Measurements from ENCODE around the gene SSUH2. TPM values are rescaled to one million over a fixed set of nuclear protein-coding genes. Genes with fewer than 3 reads are reported as not detected.
A peak's percentile ranks its signal among the peaks of the same experiment; 100 is the strongest.
"Not testable (repeated sequence)": the region's sequence is repeated elsewhere in the genome, so short reads cannot be mapped to it uniquely, and the experiment has no call there.

The SSUH2 gene
- total and polyA plus RNA-seq, 2 of the 4 experiments (the other 2 are of a cell fraction) = 0.10 TPM; not detected in 1

- no peak for TF ChIP-seq RCOR1 (IDR thresholded peaks at IDR 0.05; ENCODE audit: insufficient replicate concordance, low read length)
Observed at GRCh38 chr3:8644748-8645390, at the start of gene SSUH2 (continued).

DNA sequence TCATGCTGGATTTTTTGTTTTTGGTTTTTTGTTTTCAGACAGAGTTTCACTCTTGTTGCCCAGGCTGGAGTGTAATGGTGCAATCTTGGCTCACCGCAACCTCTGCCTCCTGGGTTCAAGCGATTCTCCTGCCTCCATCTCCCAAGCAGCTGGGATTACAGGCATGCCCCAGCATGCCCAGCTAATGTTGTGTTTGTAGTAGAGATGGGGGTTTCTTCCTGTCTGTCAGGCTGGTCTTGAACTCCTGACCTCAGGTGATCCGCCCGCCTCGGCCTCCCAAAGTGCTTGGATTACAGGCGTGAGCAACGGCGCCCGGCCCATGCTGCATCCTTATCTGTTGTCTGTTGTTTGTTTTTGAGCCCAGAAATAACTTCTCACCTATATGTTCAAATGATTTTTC, 46.7 kb upstream of the SSUH2 start:
- H3K4me3 ChIP-seq (ENCODE audit: insufficient read depth, low read depth, low read length); CTCF ChIA-PET; POLR2A ChIA-PET (ENCODE audit: unreplicated experiment); H4K20me1 ChIP-seq (ENCODE audit: insufficient read depth, low read length); in situ Hi-C loops (cut with MboI; ENCODE audit: low sequenced_read_pairs); H2AK5ac ChIP-seq (ENCODE audit: low read depth, low read length); H3K4me2 ChIP-seq (ENCODE audit: low read depth, low read length); H3K18ac ChIP-seq (ENCODE audit: low read depth, low read length); H4K91ac ChIP-seq (ENCODE audit: insufficient read depth, low read depth, low read length); intact Hi-C loops (cut with micrococcal nuclease); H3K56ac ChIP-seq (ENCODE audit: extremely low read depth, insufficient read depth, low read length); H3K4me1 ChIP-seq (ENCODE audit: control insufficient read depth, insufficient read depth, low read length); H3K14ac ChIP-seq (replicated peaks; ENCODE audit: low read depth, low read length); H3K79me1 ChIP-seq (ENCODE audit: low read depth in 1 of 2, low read length in 2 of 2); H2BK5ac ChIP-seq (ENCODE audit: low read depth, low read length, poor library complexity, severe bottlenecking); H3K27me3 ChIP-seq (ENCODE audit: control insufficient read depth, insufficient read depth, low read length); H3K27ac ChIP-seq (ENCODE audit: insufficient read depth, low read length); H3K9me3 ChIP-seq (ENCODE audit: control insufficient read depth, insufficient read depth, low read length); H3K4ac ChIP-seq (ENCODE audit: low read depth, low read length); dilution Hi-C loops (cut with HindIII; ENCODE audit: low sequenced_read_pairs, unreplicated experiment); H3K9me1 ChIP-seq (ENCODE audit: insufficient read depth, low read length); H2BK120ac ChIP-seq (ENCODE audit: low read depth, low read length); ATAC-seq (ENCODE audit: low read depth); H3K9ac ChIP-seq (ENCODE audit: low read depth, low read length); H3K36me3 ChIP-seq (ENCODE audit: control insufficient read depth, insufficient read depth, low read length); H2AK9ac ChIP-seq (replicated peaks; ENCODE audit: low read depth, low read length, poor library complexity); H2BK15ac ChIP-seq (ENCODE audit: low read depth, low read length); DNase-seq; H4K5ac ChIP-seq (ENCODE audit: low read depth, low read length); H2AFZ ChIP-seq (replicated peaks; ENCODE audit: low read length, poor library complexity); BruUV-seq (replicated peaks); H3K23ac ChIP-seq (ENCODE audit: low read depth, low read length); H2BK20ac ChIP-seq (ENCODE audit: low read depth, low read length): not testable (repeated sequence)
- WGBS, 2 experiments (ENCODE audit: extremely low coverage in 2 of 2, insufficient read length in 1 of 2) = no CpG with 5 or more reads among the region's 9 CpGs
- 0 out of 4 replicates have a peak overlapping the region, but pooled peaks of 1 of the 2 experiments have one; percentile 25 for H4K8ac ChIP-seq (ENCODE audit: low read depth in 2 of 2, low read length in 2 of 2)

- BruUV-seq (replicated peaks); POLR2A ChIA-PET (ENCODE audit: unreplicated experiment); H3K56ac ChIP-seq (ENCODE audit: extremely low read depth, insufficient read depth, low read length); H3K4me2 ChIP-seq (ENCODE audit: low read depth, low read length); H3K27me3 ChIP-seq (ENCODE audit: control insufficient read depth, insufficient read depth, low read length); H3K23ac ChIP-seq (ENCODE audit: low read depth, low read length); DNase-seq; H2BK15ac ChIP-seq (ENCODE audit: low read depth, low read length); in situ Hi-C loops (cut with MboI; ENCODE audit: low sequenced_read_pairs); ATAC-seq (ENCODE audit: low read depth); H2AK9ac ChIP-seq (replicated peaks; ENCODE audit: low read depth, low read length, poor library complexity); intact Hi-C loops (cut with micrococcal nuclease); H3K9me3 ChIP-seq (ENCODE audit: control insufficient read depth, insufficient read depth, low read length); H2AK5ac ChIP-seq (ENCODE audit: low read depth, low read length); H2BK5ac ChIP-seq (ENCODE audit: low read depth, low read length, poor library complexity, severe bottlenecking); H3K4me3 ChIP-seq (ENCODE audit: insufficient read depth, low read depth, low read length); H3K27ac ChIP-seq (ENCODE audit: insufficient read depth, low read length); CTCF ChIA-PET; H3K4me1 ChIP-seq (ENCODE audit: control insufficient read depth, insufficient read depth, low read length); H3K18ac ChIP-seq (ENCODE audit: low read depth, low read length); H2BK20ac ChIP-seq (ENCODE audit: low read depth, low read length); H4K8ac ChIP-seq (ENCODE audit: low read depth in 2 of 2, low read length in 2 of 2); H3K14ac ChIP-seq (replicated peaks; ENCODE audit: low read depth, low read length); H3K36me3 ChIP-seq (ENCODE audit: control insufficient read depth, insufficient read depth, low read length); H3K9me1 ChIP-seq (ENCODE audit: insufficient read depth, low read length); H2AFZ ChIP-seq (replicated peaks; ENCODE audit: low read length, poor library complexity); dilution Hi-C loops (cut with HindIII; ENCODE audit: low sequenced_read_pairs, unreplicated experiment); H3K79me1 ChIP-seq (ENCODE audit: low read depth in 1 of 2, low read length in 2 of 2); H4K20me1 ChIP-seq (ENCODE audit: insufficient read depth, low read length); H4K5ac ChIP-seq (ENCODE audit: low read depth, low read length); H3K9ac ChIP-seq (ENCODE audit: low read depth, low read length); H2BK120ac ChIP-seq (ENCODE audit: low read depth, low read length); H4K91ac ChIP-seq (ENCODE audit: insufficient read depth, low read depth, low read length); H3K4ac ChIP-seq (ENCODE audit: low read depth, low read length): not testable (repeated sequence)
- WGBS, 2 experiments (ENCODE audit: extremely low coverage in 2 of 2, insufficient read length in 1 of 2) = no CpG with 5 or more reads among the region's 6 CpGs
Observed at GRCh38 chr3:8684992-8685391, 40.4 kb upstream of the SSUH2 start.
